ENCODE measurements around the gene EDC3. TPM values are rescaled to one million over a fixed set of nuclear protein-coding genes. Genes with fewer than 3 reads are reported as not detected.

The EDC3 gene
- polyA plus RNA-seq, 2 of the 4 experiments (the other 2 are of a cell fraction), result 23.2 to 24.1 TPM

DNA sequence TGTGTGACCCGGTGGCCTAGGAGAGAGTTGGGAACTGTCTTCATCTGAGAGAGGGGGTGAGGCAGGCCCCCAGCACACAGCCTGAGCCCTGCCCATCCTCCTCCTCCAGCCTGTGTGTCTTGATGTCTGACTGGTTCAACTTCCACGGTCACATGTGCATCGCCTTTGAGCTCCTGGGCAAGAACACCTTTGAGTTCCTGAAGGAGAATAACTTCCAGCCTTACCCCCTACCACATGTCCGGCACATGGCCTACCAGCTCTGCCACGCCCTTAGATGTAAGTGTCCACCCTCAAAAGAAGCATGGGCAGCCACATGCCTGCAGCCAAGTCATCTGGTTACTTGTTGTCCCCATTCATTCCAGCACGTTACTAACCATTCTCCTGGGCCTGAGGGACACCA lies 70.1 kb downstream of the EDC3 start:
- DNase-seq (ENCODE audit: low read depth in 1 of 2, low spot score in 1 of 2), result no peak
- H3K4me2 ChIP-seq, result no peak overlapping the region
- no peak overlapping the region for H3K4me3 ChIP-seq
- peaks cover 2% of the 10 kb centered on the region; the same call in 1 of the 3 replicates for H3K4me1 ChIP-seq
- H3K9me3 ChIP-seq, result no peaks in the 10 kb centered on the region
- WGBS (ENCODE audit: missing lambda C conversion rate), result 97% methylated on average over 5 of the region's 6 CpGs
- no peak overlapping the region for H3K27ac ChIP-seq
- ChIA-PET POLR2A (no interaction called here), CTCF (interaction anchor here (1.3 to 23.2 kb wide), 6 partner anchors 7 to 250 kb away, joined by 3 to 701 read pairs (median 4); partner anchors contain the start of gene CLK3)
- FAIRE-seq, result no peak
- ATAC-seq, result no peak
- TF ChIP-seq FOXS1 (CRISPR knock-in tag; IDR thresholded peaks at IDR 0.05), result no peak
- no peak for TF ChIP-seq RAD21 (conservative IDR thresholded peaks at IDR 0.05 in 1 of 2, IDR thresholded peaks at IDR 0.05 in 1 of 2)
- no peak for TF ChIP-seq EHMT2 (IDR thresholded peaks at IDR 0.05; ENCODE audit: low read depth)
- TF ChIP-seq ZC3H11A (IDR thresholded peaks at IDR 0.05), result no peak
- TF ChIP-seq, protein P1, sequence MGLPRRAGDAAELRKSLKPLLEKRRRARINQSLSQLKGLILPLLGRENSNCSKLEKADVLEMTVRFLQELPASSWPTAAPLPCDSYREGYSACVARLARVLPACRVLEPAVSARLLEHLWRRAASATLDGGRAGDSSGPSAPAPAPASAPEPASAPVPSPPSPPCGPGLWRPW (IDR thresholded peaks at IDR 0.05), result no peak
- no peak for TF ChIP-seq HEYL (CRISPR knock-in tag; IDR thresholded peaks at IDR 0.05)
- no peak for TF ChIP-seq POLR2A (IDR thresholded peaks at IDR 0.05; ENCODE audit: low read length)
- no peak for TF ChIP-seq ZNF302 (CRISPR knock-in tag; IDR thresholded peaks at IDR 0.05)
- TF ChIP-seq TP53 (CRISPR knock-in tag; IDR thresholded peaks at IDR 0.05), result no peak
- TF ChIP-seq CHD4 (IDR thresholded peaks at IDR 0.05; ENCODE audit: borderline replicate concordance), result no peak
- TF ChIP-seq CEBPB (IDR thresholded peaks at IDR 0.05), result no peak
- no peak for TF ChIP-seq EHF (CRISPR knock-in tag; IDR thresholded peaks at IDR 0.05)
- no peak for TF ChIP-seq GATA3 (IDR thresholded peaks at IDR 0.05; ENCODE audit: borderline replicate concordance)
- TF ChIP-seq KDM1A (IDR thresholded peaks at IDR 0.05; ENCODE audit: low read depth), result no peak
- no peak for TF ChIP-seq RARB (CRISPR knock-in tag; IDR thresholded peaks at IDR 0.05)

DNA sequence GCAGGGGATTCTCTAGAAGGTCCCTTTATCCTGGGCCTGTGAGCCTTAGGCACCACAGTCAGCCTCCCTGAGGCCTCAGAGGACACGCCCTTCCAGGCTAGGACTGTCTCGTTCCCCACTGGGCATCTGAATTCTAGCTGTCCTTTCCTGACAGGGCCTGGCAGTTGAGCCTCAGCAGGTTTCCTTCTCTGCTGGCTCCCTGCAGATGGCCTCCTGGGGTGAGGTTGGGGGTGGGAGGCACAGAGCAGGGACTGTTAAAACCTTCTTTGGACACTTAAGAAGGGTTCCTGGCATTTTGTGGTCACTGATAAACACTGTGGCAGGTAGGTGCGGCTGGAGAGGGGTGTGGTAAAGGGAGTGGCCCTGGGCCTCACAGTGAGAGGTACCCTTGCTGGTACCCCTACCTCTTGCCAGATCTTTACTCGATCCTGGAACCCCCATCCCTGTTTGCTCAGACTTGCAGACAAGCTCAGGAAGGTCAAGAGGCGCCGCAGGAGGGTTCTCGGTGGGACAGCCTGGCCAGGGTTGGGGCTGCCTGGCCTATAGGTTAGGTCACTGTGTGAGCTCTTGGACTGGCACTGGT lies 71.7 kb downstream of the EDC3 start:
- TF ChIP-seq, protein P2, sequence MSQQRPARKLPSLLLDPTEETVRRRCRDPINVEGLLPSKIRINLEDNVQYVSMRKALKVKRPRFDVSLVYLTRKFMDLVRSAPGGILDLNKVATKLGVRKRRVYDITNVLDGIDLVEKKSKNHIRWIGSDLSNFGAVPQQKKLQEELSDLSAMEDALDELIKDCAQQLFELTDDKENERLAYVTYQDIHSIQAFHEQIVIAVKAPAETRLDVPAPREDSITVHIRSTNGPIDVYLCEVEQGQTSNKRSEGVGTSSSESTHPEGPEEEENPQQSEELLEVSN (IDR thresholded peaks at IDR 0.05; ENCODE audit: borderline replicate concordance, low read depth), result no peak
- TF ChIP-seq CBX2 (IDR thresholded peaks at IDR 0.05; ENCODE audit: borderline replicate concordance, low read depth) (no peak), NPAS2 (CRISPR knock-in tag; IDR thresholded peaks at IDR 0.05; ENCODE audit: borderline replicate concordance) (no peak), HOXA7 (CRISPR knock-in tag; IDR thresholded peaks at IDR 0.05) (no peak), TFCP2L1 (CRISPR knock-in tag; IDR thresholded peaks at IDR 0.05) (no peak), EHMT2 (IDR thresholded peaks at IDR 0.05; ENCODE audit: low read depth) (no peak), RCOR1 (IDR thresholded peaks at IDR 0.05; ENCODE audit: low read depth, low read length) (no peak), RARB (CRISPR knock-in tag; IDR thresholded peaks at IDR 0.05) (no peak), ZNF302 (CRISPR knock-in tag; IDR thresholded peaks at IDR 0.05) (no peak), MYC (IDR thresholded peaks at IDR 0.05; ENCODE audit: borderline replicate concordance, low read length) (no peak)
- TF ChIP-seq, protein P1 (IDR thresholded peaks at IDR 0.05), result no peak
- TF ChIP-seq, protein P3, sequence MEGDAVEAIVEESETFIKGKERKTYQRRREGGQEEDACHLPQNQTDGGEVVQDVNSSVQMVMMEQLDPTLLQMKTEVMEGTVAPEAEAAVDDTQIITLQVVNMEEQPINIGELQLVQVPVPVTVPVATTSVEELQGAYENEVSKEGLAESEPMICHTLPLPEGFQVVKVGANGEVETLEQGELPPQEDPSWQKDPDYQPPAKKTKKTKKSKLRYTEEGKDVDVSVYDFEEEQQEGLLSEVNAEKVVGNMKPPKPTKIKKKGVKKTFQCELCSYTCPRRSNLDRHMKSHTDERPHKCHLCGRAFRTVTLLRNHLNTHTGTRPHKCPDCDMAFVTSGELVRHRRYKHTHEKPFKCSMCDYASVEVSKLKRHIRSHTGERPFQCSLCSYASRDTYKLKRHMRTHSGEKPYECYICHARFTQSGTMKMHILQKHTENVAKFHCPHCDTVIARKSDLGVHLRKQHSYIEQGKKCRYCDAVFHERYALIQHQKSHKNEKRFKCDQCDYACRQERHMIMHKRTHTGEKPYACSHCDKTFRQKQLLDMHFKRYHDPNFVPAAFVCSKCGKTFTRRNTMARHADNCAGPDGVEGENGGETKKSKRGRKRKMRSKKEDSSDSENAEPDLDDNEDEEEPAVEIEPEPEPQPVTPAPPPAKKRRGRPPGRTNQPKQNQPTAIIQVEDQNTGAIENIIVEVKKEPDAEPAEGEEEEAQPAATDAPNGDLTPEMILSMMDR (IDR thresholded peaks at IDR 0.05), result no peak
- TF ChIP-seq, protein P4, sequence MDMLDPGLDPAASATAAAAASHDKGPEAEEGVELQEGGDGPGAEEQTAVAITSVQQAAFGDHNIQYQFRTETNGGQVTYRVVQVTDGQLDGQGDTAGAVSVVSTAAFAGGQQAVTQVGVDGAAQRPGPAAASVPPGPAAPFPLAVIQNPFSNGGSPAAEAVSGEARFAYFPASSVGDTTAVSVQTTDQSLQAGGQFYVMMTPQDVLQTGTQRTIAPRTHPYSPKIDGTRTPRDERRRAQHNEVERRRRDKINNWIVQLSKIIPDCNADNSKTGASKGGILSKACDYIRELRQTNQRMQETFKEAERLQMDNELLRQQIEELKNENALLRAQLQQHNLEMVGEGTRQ (IDR thresholded peaks at IDR 0.05), result no peak
- ChIA-PET CTCF (interaction anchor here (1.5 to 23.2 kb wide), 5 partner anchors 8 to 142 kb away, joined by 3 to 701 read pairs (median 4); partner anchors contain the start of gene CLK3), POLR2A (no interaction called here)
- 94% methylated on average over 7 of the region's 7 CpGs for WGBS (ENCODE audit: missing lambda C conversion rate)
- H3K4me2 ChIP-seq, result no peak overlapping the region
- ATAC-seq, result no peak
- no peaks in the 10 kb centered on the region for H3K9me3 ChIP-seq
- no peak for FAIRE-seq
- no peak overlapping the region for H3K27ac ChIP-seq
- DNase-seq (ENCODE audit: low read depth in 1 of 2, low spot score in 1 of 2), result no peak
- no peak overlapping the region for H3K4me3 ChIP-seq
- H3K4me1 ChIP-seq, result peaks cover 4% of the 10 kb centered on the region; the same call in 1 of the 3 replicates

Measured in A549 (cell line).